ENCODE measurements around the gene PACSIN3. TPM values are rescaled to one million over a fixed set of nuclear protein-coding genes. Genes with fewer than 3 reads are reported as not detected.

The PACSIN3 gene
- total RNA-seq, 1 experiment from 2014 or later, result 15.8 TPM

DNA sequence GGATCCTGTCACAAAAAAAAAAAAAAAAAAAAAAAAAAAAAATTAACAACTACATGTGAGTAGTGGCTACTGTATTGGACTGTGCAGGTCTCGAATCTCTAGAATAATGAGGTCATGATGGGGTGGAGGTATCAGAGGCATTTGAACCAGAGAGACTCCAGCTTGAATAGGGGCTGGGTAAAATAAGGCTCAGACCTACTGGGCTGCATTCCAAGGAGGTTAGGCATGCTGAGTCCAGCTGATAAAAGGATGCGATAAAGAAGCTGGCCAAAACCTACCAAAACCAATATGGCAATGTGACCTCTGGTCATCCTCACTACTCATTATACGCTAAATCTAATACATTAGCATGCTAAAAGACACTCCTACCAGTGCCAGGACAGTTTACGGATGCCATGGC, 5.9 kb upstream of the PACSIN3 start:
- peak; percentile 58 for DNase-seq (ENCODE audit: low read depth)

DNA sequence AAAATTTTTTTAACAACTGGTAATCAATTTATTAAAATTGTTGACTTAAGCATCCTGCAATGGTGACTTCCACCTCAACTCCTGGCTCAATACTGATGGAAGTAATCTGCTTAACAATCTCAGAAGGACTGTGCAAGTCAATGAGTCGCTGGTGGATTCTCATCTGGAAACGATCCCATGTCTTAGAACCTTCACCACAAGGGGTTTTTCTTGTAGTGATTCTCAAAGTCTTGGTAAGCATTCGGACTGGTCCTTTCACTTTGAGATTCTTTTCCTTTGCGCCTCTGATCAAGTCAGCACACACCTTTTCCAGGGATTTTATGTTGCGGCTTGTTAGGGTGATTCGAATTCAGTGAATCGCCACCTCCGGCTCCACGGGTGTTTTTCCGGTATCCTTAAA, 4.9 kb upstream of the PACSIN3 start:
- DNase-seq (ENCODE audit: low read depth), result peak; percentile 69

DNA sequence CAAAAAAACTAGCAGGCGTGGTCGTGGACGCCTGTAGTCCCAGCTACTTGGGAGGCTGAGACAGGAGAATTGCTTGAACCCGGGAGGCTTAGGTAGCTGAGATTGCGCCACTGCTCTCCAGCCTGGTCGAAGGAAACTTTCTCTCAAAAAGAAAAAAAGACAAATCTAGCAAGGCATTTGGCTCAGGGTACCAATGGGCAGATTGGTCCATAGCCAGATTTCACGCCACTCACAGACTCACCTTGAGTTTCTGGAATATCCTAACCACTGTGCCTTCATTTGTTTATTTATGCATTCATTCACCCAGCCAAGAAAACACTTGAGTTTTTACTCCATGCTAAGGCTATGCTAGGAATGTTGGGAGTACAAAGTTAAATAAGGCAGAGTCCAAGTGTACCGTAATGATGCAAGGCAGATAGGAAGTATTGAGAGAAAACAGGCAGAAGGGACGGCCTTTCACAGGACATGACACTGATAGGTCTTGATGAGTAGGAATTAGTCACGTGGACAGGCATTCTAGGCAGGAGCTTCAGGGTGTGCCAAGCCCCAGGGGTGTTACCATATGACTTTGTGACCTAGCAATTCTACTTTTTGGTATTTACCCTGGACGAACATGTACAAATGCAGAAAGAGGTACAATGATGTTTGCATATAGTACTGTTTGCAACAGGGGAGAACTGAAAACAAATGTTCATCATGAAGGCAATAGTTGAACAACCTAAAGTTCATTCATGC, 3.0 kb upstream of the PACSIN3 start:
- DNase-seq (ENCODE audit: low read depth), result peak; percentile 84

GRCh38 chr11:47188259-47188658, 2.0 kb upstream of the PACSIN3 start:
- DNase-seq (ENCODE audit: low read depth), result no peak

DNA sequence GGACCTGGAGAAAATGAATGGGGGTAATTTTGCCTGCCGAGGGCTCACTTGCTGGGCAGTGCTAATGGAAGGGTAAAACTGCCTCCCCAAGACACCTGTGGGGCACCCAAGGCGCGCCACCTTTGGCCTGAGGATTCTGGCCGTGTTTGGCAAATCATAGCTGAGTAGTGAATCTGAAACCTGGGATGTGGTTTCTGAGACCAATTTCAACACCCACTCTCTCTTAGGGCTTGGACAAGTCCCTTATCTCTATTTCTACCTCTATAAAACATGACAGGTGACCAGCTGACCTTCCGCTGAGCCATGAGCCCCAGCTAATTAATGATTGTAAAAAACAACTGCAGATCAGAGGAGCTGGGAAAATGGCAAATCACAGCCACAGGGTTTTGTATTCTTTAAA, 1.5 kb upstream of the PACSIN3 start:
- no peak for DNase-seq (ENCODE audit: low read depth)

DNA sequence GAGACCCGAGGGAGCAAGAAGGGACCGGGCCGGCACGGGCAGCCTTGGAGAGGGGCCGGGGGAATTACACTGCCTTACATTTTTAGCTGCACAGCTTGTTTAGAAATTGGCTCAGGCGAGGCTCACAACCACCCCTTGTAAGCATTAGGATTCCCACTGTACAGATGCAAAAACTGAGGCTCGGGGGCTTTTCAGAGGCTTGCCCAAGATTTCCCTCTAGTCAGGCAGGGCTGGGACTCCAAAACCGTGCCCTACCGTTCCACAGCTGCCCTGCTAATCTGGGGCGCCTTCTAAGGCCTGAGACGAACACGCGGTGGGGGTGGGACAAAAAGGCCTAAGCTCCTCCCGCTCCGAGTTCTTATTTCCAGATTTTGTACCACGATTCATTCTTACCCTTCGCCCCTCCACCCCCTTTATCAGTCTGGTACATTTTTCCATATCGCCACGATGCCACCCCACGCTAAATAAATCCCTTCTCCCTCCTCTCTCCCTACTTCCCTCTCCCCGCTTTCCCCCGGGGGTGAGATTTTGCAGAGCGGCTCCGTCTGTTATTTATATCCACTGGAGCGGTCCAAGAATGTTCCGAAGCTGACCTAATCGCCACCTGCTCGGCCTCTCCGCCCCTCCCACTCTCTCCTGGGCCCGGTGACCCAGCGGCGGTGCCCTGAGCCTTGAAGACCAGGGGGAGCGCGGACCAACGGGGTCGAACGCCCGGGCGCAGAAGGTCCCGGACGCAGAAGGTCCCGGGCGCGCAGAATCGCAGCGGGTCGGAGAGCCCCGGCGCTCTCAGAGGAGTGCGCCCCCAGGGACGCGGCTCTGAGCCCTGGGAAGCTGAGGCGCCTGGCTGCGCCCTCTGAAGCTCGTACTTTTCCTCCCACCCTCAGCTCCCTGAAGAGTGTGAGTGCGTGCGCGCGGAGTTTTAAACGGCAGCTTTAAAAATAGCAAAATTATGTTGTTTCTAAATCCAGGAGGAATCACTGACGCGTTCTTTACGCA, 764 bp upstream of the PACSIN3 start:
- peak; percentile 53 for DNase-seq (ENCODE audit: low read depth)

DNA sequence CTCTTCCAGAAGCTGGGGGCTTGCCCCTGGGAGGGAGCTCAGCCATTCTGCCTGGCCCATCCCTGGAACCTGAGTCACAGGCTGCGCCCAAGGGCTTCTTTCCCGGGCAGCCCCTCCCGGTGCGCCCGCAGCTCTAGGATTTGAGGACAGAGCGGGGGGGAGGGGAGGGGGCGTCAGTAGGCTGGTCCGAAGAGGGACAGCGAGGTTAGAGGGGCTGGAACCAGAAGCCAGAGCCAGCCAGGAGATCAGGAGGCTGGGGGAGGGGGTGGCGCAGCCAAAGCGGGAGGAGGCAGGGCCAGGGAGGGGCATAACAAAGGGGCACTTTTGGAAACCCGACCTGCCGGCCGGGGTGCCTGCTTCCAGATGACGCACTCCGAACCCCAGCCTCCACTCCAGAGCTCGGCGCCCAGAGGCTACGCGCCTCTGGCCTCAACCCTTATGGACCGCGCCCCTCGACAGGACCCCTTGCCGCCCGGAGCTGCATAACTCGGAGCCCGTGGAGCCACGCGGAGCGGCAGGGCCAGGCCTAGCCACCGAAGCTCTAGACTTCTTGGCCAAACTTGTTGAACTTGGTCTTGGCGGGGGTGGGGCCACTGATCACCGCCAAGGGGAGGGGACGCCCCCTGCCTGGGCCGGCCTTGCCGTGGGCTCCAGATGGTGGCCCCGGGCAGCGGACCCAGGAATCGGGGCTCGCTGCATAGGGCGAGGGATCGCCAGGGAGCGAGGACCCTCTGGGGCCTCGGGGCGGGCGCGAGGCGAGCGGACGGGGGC, 744 bp downstream of the PACSIN3 start:
- peak; percentile 35 for DNase-seq (ENCODE audit: low read depth)

DNA sequence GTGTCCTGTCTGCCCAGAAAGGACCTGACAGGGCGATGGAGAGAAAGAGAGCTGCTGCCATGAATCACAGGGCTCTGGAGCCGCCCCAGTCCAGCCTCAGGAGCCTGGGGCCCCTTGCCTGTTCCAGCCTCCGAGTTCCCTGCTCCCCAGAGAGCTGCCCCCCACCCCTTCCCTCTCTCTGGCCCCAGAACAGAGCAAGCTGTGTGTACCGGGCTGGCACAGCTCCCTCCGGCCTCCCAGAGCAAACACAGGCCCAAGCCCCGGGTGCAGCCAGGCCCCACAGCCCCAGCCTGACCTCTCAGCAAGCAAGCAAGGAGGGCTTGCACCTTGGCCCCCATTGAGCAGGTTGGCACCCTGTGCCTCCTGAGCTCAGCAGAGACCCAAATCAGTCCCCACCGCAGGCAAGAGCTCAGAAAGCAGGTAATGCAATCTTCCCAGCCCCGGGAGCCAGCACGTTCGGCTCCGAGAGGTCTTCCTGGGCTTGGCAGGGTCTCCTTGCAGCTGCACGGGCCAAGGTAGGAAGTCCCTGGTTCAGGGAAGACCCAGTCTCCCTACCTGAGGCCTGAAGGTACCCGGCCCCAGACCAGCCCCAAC, 1.4 kb downstream of the PACSIN3 start:
- DNase-seq (ENCODE audit: low read depth), result no peak

DNA sequence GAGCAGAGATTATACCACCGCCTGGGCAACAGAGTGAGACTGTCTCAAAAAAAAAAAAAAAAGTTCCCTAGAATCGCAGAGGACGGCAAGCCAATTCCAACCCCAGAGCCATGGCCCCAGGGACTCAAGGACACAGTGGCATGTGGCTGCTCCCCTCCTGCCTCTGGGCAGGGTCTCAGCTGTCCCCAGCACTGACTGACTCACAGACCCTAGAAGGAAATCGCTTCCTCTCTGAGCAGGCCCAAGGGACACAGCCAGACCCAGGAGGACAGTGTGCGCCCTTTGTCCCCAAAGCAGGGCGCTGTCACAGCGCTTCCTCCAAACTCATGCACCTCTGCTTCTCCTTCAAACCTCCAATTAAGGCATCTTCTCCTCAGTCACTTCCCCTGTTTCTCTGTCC, 2.3 kb downstream of the PACSIN3 start:
- DNase-seq (ENCODE audit: low read depth), result no peak

GRCh38 chr11:47183031-47183856, 3.0 kb downstream of the PACSIN3 start:
- DNase-seq (ENCODE audit: low read depth), result no peak

GRCh38 chr11:47182380-47182779, 3.9 kb downstream of the PACSIN3 start:
- DNase-seq (ENCODE audit: low read depth), result no peak

- DNase-seq (ENCODE audit: low read depth), result no peak
Measured at GRCh38 chr11:47181271-47181670, 5.0 kb downstream of the PACSIN3 start.

DNA sequence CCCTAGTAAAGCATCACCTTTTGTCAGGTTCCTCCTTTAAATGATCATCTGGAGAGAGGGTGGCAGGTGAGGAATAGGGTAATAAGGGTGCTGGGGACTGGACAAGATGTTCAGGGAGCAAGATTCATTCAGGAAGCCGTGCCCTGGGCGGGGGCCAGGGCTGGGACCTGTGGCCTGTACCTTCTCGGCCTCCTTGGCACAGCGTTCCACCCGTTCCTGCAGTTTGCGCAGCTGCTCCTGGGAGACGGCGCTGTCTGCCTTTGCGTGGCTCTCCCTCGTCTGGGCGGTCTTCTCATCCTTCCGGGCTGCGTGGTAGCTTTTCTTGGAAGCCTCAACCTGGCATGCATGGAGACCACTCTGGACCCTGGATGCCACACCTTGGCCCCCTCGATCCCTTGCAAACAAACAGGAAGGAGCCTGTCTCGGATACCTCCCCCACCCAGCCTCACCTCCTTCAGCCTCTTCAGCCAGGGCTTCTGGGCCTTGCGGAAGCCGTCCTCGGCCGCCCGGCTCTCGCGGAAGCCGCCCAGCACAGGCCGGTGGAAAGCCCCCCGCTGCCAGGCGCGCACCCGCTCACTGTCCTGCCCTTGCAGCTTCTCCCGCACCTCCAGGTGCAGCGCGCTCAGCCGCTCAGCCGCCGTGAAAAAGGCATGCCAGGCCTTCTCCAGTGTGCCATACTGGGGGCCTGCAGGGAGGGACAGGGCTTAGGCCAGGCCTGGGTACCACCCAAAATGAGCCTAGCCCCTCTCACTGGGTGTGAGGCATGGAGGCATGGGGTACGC, 6.0 kb downstream of the PACSIN3 start:
- no peak for DNase-seq (ENCODE audit: low read depth)

GRCh38 chr11:47179655-47179991, 6.6 kb downstream of the PACSIN3 start:
- peak; percentile 46 for DNase-seq (ENCODE audit: low read depth)

GRCh38 chr11:47178737-47179654, 7.2 kb downstream of the PACSIN3 start:
- DNase-seq (ENCODE audit: low read depth), result no peak

GRCh38 chr11:47178316-47178715, 7.9 kb downstream of the PACSIN3 start:
- no peak for DNase-seq (ENCODE audit: low read depth)

- no peak for DNase-seq (ENCODE audit: low read depth)
Measured at GRCh38 chr11:47177846-47178245, 8.4 kb downstream of the PACSIN3 start.

DNA sequence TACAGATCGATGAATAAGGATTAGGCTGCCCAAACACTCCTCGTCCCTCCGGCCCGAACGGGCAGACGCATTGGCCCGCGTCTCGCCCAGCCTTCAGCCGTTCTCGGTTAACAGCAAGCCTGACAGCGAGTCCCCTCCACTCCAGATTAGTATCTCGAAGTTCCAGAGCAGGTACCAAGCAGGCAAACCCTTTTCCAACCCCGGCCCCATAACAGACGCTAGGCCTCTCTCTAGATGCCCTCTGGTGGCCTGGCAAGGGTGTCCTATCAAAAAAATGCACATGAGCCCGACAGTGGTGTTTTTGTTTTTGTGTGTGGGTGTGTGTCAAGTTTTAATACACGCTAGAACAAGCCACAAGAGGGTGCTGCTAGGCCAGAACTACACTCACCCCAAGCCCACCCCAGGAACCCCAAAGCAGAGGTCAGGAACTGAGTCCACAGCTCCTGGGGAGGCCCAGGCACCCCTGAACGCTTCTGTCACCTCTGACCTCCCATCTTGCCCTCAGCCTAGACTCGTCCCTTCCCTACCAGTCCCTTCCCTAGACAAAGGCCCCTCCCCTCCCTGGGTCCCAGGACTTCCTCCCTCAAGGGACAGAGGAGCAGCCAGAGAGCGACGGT, 8.9 kb downstream of the PACSIN3 start:
- peak; percentile 86 for DNase-seq (ENCODE audit: low read depth)

Data from M059J (cell line).